Gastroesophageal sphincter (tissue), 3 donors: Measurements from ENCODE around the gene GALNT18.

ENCODE experiments used
- EP300 ChIP-seq: sonication (generic); formaldehyde crosslinking; IDR thresholded peaks from one replicate; pipeline ENCODE4 v1.6.1; 2017; ENCODE audit warnings: antibody characterized with exemption, mild to moderate bottlenecking
- POLR2A ChIP-seq, 2 donors: fragments of 450-650 bp; IDR thresholded peaks; one replicate each; pipeline ENCODE4 v1.6.1; 2017; ENCODE audit warnings: antibody characterized with exemption in 2 of 2, mild to moderate bottlenecking in 2 of 2, moderate library complexity in 1 of 2
- TF ChIP-seq, protein P1 (sequence below), 4 experiments: fragments of 200-600 bp in 2 of 4; fragments of 450-650 bp in 2 of 4; sonication (generic) in 1 of 4; IDR thresholded peaks; one replicate each; pipeline ENCODE4 v1.5.1; 2017 to 2019; ENCODE audit warnings: antibody characterized with exemption in 4 of 4, mild to moderate bottlenecking in 2 of 4, moderate library complexity in 2 of 4

DNA sequence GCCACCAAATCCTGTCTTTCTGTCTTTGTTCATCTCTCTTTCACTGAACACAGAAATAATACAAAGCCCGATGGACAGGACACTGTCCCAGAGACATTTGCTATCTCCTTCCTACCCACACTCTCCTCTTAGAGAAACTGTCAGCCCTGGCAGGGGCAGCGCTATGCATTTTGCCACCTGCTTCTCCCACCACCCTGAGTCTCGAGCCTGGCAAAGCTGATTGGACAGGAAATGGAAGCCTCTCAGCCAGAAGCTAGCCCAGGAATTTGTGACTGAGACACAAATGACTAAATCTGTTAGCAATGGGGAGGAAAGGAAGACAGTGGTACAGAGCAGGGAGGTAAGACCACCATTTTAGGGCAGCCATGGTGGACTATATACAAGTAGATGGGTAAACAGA lies 14.9 kb upstream of the GALNT18 start:
- no peak for TF ChIP-seq POLR2A (IDR thresholded peaks at IDR 0.05)
- TF ChIP-seq, protein P1, sequence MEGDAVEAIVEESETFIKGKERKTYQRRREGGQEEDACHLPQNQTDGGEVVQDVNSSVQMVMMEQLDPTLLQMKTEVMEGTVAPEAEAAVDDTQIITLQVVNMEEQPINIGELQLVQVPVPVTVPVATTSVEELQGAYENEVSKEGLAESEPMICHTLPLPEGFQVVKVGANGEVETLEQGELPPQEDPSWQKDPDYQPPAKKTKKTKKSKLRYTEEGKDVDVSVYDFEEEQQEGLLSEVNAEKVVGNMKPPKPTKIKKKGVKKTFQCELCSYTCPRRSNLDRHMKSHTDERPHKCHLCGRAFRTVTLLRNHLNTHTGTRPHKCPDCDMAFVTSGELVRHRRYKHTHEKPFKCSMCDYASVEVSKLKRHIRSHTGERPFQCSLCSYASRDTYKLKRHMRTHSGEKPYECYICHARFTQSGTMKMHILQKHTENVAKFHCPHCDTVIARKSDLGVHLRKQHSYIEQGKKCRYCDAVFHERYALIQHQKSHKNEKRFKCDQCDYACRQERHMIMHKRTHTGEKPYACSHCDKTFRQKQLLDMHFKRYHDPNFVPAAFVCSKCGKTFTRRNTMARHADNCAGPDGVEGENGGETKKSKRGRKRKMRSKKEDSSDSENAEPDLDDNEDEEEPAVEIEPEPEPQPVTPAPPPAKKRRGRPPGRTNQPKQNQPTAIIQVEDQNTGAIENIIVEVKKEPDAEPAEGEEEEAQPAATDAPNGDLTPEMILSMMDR (IDR thresholded peaks at IDR 0.05): no peak
- no peak for TF ChIP-seq EP300
